NCI-H2196 (cell line): Measurements from ENCODE around the gene SH2D3C.
"Not testable (repeated sequence)": the region's sequence is repeated elsewhere in the genome, so short reads cannot be mapped to it uniquely, and the experiment has no call there.

ENCODE experiments used
- DNase-seq: peaks from one replicate; lab custom pipeline; 2025; ENCODE audit not compliant: unreplicated experiment; lab: John Stamatoyannopoulos, UW

The SH2D3C gene

GRCh38 chr9:127767909-127768331 is 10.5 kb downstream of the SH2D3C start:
- DNase-seq = no peak

- no peak for DNase-seq
Measured at GRCh38 chr9:127767410-127767809, 11.1 kb downstream of the SH2D3C start.

GRCh38 chr9:127765418-127765817 is 13.0 kb downstream of the SH2D3C start:
- DNase-seq = no peak

- DNase-seq = no peak
Measured at GRCh38 chr9:127763918-127764384, 14.5 kb downstream of the SH2D3C start.

- no peak for DNase-seq
Measured at GRCh38 chr9:127762111-127762676, 16.3 kb downstream of the SH2D3C start.

GRCh38 chr9:127761491-127761956 is 16.9 kb downstream of the SH2D3C start:
- no peak for DNase-seq

- DNase-seq = no peak
Measured at GRCh38 chr9:127761061-127761460, 17.4 kb downstream of the SH2D3C start.

GRCh38 chr9:127758843-127759242 is 19.6 kb downstream of the SH2D3C start:
- no peak for DNase-seq

- not testable (repeated sequence) for DNase-seq
Measured at GRCh38 chr9:127756776-127757175, 21.7 kb downstream of the SH2D3C start.

- no peak for DNase-seq
Measured at GRCh38 chr9:127756233-127756632, 22.2 kb downstream of the SH2D3C start.

GRCh38 chr9:127755061-127756060 is 23.1 kb downstream of the SH2D3C start:
- peak; percentile 6 for DNase-seq

- DNase-seq = peak; percentile 71
Measured at GRCh38 chr9:127754099-127755060, 24.1 kb downstream of the SH2D3C start.

GRCh38 chr9:127753622-127754021 is 24.8 kb downstream of the SH2D3C start:
- DNase-seq = no peak

- DNase-seq = no peak
Measured at GRCh38 chr9:127753148-127753547, 25.3 kb downstream of the SH2D3C start.

GRCh38 chr9:127751269-127752054 is 27.0 kb downstream of the SH2D3C start:
- DNase-seq = no peak

- no peak for DNase-seq
Measured at GRCh38 chr9:127749090-127749787, 29.2 kb downstream of the SH2D3C start.

- no peak for DNase-seq
Measured at GRCh38 chr9:127746959-127747569, 31.4 kb downstream of the SH2D3C start.

- no peak for DNase-seq
Measured at GRCh38 chr9:127744398-127745110, 33.9 kb downstream of the SH2D3C start.
